GM12865 (cell line): ENCODE data around the gene RABGAP1L.
"Not testable (repeated sequence)": the region's sequence is repeated elsewhere in the genome, so short reads cannot be mapped to it uniquely, and the experiment has no call there.

Source experiments
- DNase-seq: peaks from one replicate; pipeline ENCODE4 v3.0.0; 2010; ENCODE audit warnings: low read depth
- H3K4me3 ChIP-seq: 2 replicates; pipeline ENCODE4 v1.5.1; 2011; ENCODE audit warnings: mild to moderate bottlenecking, low read depth, low read length, control low read depth
- TF ChIP-seq, protein P1 (sequence below): IDR thresholded peaks from 2 replicates; pipeline ENCODE4 v1.5.1; 2011; ENCODE audit warnings: low read length, control low read depth, low read depth, inconsistent platforms; ENCODE audit not compliant: insufficient read depth; ENCODE audit errors: missing control alignments

Gene RABGAP1L

GRCh38 chr1:174836543-174836942 lies 677.2 kb downstream of the RABGAP1L start:
- H3K4me3 ChIP-seq, result no peak overlapping the region
- TF ChIP-seq, protein P1, sequence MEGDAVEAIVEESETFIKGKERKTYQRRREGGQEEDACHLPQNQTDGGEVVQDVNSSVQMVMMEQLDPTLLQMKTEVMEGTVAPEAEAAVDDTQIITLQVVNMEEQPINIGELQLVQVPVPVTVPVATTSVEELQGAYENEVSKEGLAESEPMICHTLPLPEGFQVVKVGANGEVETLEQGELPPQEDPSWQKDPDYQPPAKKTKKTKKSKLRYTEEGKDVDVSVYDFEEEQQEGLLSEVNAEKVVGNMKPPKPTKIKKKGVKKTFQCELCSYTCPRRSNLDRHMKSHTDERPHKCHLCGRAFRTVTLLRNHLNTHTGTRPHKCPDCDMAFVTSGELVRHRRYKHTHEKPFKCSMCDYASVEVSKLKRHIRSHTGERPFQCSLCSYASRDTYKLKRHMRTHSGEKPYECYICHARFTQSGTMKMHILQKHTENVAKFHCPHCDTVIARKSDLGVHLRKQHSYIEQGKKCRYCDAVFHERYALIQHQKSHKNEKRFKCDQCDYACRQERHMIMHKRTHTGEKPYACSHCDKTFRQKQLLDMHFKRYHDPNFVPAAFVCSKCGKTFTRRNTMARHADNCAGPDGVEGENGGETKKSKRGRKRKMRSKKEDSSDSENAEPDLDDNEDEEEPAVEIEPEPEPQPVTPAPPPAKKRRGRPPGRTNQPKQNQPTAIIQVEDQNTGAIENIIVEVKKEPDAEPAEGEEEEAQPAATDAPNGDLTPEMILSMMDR, result no peak
- no peak for DNase-seq

- no peak for DNase-seq
- TF ChIP-seq, protein P1, result no peak
- H3K4me3 ChIP-seq, result no peak overlapping the region
Measured at GRCh38 chr1:174837386-174837785, 678.1 kb downstream of the RABGAP1L start.

DNA sequence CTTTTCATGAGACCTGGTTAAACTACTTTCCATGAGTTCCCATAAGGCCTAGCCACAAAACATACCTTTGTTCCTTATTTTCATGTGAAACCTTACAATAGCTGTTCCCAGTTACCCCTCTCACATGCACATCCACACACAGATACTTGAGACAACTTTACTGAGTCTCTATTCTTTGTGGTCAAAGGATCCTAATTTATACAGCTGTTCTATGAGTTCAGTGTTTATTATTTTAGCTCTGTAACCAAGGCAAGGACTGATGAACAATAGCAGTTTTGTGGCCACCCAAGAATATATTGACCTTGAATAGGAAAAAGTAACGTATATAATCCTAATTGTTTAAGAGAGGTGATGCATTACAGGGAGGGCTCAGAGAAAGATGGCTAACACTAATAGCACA lies 679.9 kb downstream of the RABGAP1L start:
- no peak for DNase-seq
- no peak overlapping the region for H3K4me3 ChIP-seq
- TF ChIP-seq, protein P1, result no peak

GRCh38 chr1:174841747-174842146 lies 682.4 kb downstream of the RABGAP1L start:
- DNase-seq, result peak; percentile 26
- TF ChIP-seq, protein P1, result no peak
- no peak overlapping the region for H3K4me3 ChIP-seq

DNA sequence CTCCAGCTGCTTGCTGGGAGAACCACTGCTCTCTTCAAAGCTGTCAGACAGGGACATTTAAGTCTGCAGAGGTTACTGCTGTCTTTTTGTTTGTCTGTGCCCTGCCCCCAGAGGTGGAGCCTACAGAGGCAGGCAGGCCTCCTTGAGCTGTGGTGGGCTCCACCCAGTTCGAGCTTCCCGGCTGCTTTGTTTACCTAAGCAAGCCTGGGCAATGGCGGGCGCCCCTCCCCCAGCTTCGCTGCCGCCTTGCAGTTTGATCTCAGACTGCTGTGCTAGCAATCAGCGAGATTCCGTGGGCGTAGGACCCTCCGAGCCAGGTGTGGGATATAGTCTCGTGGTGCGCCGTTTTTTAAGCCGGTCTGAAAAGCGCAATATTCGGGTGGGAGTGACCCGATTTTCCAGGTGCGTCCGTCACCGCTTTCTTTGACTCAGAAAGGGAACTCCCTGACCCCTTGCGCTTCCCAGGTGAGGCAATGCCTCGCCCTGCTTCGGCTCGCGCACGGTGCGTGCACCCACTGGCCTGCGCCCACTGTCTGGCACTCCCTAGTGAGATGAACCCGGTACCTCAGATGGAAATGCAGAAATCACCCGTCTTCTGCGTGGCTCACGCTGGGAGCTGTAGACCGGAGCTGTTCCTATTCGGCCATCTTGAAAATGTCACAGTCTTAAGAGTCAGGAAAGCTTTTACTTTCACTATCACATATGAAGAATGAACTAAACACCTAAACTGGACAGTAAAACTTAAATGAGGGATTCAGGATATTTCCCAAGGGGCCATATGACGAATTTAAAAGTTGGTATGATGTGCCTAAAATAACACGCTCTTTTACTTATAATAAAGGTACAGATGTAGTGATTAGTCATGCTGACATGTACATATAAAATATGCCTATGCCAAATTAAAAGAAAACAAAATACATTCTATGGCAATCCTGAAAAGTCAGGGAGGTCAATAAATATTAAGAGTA lies 689.6 kb downstream of the RABGAP1L start:
- DNase-seq, H3K4me3 ChIP-seq: not testable (repeated sequence)

GRCh38 chr1:174850726-174851125 lies 691.4 kb downstream of the RABGAP1L start:
- TF ChIP-seq, protein P1, result no peak
- H3K4me3 ChIP-seq, result no peak overlapping the region
- DNase-seq, result no peak

DNA sequence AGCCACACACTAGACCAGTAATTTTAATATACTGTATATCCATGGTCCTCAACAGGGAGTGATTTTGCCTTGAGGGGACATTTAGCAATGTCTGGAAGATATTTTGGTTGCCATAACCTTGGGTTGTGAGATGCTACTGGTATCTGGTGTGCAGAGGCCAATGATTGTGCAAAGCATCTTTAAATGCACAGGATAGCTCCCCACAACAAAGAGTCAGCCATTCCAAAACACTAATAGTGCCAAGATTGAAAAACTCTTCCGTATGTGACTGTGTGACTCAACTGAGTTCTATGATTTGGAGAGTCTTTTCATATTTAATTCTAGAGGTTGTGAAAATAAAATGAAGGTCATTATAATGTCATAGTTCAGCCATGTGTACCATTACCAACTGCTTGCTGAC lies 699.0 kb downstream of the RABGAP1L start:
- TF ChIP-seq, protein P1, result no peak
- H3K4me3 ChIP-seq, result no peak overlapping the region
- no peak for DNase-seq
